GM18870 (cell line): ENCODE measurements around the gene PHLDA2.
"Not testable (repeated sequence)": the region's sequence is repeated elsewhere in the genome, so short reads cannot be mapped to it uniquely, and the experiment has no call there.

ENCODE experiments used
- ATAC-seq: cut with Tn5 transposase; IDR thresholded peaks from one replicate; pipeline ENCODE4 v1.9.1; 2021; ENCODE audit warnings: moderate library complexity; ENCODE audit not compliant: unreplicated experiment

Gene PHLDA2

GRCh38 chr11:2945031-2945756 is 16.0 kb upstream of the PHLDA2 start:
- ATAC-seq = no peak

DNA sequence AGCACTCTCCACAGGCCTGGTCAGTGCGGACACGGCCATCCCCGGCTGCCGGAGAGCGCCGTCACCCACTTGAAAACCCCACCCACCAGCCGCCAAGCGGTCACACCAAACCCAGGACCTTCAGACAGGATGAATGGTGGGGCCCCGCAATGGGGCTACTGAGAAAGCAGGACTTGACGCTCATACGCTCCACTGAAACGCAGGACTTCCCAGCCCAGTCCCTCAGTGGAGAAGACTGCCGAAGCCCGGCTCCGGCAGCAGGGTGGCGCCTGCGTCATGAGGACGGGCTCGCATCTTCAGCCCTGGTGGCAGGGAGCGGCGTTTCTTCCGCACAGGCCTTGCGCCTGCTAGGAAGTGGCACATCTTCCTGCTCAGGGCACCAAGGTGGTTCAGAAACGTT is 15.3 kb upstream of the PHLDA2 start:
- no peak for ATAC-seq

DNA sequence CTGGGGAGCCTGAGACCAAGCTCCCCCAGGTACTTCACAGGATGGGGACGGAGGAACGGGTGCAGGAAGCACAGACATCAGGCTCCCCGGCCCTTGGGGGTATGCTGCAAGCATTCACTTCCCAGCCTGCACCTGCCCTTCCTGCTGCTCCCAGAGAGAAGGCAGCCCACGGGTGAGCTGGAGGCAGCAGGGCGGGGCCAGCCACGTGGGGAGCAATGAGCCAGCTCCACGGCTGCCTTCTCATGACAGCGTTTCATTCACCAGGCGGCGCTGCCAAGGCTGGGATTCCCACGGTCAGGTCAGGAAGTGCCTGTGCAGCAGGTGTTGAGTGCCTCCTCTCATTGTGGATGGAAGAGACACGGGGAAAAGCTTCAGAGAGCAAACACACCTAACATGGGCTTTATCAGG is 14.5 kb upstream of the PHLDA2 start:
- no peak for ATAC-seq

DNA sequence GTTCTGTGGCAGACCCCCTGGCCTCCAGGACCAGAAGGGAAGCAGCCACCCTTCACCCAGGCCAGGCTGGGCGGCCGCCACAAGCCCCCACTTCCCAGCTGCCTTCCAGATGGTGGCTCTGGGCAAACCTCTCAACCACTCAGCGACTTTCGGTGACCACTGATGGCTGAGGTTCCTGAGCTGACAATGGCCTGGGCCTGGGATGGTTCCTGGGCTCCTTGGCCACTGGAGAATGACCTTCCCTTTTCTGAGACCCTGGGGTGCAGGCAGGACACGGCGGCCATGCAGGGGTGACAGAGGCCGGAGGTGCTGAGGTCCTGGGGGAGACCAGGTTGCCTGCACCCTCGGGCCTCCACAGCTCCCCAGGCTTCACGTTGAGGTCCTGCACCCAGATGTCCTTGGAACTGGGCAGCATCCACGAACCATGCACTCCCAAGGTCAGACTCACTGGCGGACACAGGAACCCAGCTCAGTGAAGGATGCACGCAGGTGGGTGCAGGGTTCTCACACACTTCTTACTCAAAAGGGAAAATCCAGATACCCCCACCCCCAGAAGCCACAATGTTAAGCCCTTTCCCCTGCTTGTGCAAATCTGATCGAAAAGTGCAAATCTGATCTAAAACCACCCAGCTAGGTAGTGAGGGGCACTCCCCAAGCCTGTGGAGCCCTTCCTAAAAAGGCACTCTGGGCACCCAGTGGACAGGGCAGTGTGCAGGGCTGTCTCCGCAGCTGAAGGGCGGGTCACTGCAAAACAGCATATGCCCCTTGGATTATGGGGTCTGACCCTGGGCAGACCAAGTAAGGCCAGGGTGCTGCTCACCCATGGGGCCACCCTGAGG is 13.9 kb upstream of the PHLDA2 start:
- no peak for ATAC-seq

DNA sequence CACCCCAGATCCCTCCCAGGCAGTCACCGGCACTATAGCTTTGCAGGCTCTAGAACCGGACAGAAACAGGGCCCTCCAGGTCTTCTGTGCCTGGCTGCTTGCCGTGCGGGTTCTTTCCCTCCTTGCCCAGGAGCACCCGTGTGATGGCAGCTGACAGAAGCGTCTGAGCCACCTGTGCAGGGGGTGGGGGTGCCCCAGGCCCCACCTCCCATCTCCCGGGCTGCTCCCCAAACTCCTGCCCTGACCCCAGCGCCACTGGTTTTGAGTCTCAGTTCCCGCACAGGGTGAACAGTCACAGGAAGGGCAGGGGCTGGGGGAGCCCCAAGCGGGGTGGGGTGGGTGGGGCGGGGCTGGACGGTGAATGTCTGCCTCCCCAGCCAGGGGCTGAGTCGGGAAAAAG is 13.2 kb upstream of the PHLDA2 start:
- ATAC-seq = no peak

DNA sequence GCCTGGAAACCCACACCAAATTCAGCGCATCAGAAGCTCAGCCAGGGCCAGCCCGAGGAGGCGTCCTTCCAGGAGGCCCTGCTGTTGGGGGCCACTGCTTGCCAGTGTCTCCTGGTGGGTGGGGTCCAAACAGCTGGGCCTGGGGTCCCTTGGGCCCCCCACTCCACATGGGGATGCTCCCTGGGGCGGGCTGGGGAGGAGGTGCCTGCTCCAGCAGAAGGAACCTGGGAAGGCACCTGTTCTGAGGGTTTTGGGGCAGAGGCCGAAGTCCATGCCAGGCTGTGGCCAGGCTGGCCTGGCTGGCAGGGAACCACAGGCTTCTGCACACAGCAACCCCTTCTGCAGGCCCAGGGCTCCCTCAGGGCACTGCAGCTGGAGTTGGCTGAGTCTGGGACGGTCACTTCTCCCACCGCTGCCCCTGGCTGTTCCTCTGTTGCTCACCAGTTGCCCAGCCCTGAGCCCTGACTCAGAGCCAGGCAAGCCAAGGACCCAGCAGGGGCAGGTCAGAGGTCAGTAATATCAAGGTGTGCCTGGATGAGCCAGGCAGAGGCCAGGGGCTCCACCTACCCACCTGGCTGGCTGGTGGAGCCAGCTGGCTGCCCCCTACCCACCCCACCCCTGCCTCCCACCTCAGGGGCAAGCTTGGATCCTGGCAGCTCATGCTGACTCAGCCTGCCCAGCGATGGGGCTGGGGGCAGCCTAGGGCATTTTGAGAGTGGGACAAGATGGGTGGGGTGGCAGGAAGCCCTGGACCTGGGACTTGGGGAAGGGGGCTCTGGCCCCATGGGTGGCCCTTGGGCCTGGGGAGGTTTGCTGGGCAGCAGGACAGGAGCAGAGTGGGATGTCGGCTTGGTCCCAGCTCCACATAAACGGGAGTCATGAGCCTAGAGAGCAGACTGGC is 12.0 kb upstream of the PHLDA2 start:
- ATAC-seq = no peak

GRCh38 chr11:2940147-2940920 is 11.1 kb upstream of the PHLDA2 start:
- ATAC-seq = no peak

DNA sequence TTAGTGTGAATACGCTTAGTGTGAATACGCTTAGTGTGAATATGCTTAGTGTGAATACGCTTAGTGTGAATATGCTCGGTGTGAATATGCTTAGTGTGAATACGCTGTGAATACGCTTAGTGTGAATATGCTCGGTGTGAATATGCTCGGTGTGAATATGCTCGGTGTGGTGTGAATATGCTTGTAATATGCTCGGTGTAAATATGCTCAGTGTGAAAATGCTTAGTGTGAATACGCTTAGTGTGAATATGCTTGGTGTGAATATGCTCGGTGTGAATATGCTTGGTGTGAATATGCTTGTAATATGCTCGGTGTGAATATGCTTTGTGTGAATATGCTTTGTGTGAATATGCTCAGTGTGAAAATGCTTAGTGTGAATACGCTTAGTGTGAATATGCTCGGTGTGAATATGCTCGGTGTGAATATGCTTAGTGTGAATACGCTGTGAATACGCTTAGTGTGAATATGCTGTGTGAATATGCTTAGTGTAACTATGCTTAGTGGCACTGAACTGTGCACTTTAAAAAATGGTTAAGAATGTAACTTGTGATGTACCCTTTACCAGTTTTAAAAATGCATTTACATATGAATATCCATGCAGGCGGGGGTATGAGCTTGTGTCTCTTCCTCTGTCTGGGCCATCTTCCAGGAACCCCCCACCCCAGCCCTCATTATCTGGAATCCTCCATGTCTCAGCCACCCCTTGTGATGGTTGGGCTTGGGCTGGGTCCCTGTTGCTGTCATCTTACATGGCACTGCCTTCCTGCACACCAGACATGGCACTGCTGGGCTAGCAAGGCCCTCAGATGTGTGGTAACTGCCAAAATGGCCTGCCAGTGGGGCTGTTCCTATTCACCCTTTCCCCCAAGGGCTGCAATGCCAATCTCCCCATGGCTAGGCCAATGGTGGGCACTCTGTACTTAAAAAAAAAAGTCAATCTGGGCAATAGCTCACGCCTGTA is 9.5 kb upstream of the PHLDA2 start:
- not testable (repeated sequence) for ATAC-seq

DNA sequence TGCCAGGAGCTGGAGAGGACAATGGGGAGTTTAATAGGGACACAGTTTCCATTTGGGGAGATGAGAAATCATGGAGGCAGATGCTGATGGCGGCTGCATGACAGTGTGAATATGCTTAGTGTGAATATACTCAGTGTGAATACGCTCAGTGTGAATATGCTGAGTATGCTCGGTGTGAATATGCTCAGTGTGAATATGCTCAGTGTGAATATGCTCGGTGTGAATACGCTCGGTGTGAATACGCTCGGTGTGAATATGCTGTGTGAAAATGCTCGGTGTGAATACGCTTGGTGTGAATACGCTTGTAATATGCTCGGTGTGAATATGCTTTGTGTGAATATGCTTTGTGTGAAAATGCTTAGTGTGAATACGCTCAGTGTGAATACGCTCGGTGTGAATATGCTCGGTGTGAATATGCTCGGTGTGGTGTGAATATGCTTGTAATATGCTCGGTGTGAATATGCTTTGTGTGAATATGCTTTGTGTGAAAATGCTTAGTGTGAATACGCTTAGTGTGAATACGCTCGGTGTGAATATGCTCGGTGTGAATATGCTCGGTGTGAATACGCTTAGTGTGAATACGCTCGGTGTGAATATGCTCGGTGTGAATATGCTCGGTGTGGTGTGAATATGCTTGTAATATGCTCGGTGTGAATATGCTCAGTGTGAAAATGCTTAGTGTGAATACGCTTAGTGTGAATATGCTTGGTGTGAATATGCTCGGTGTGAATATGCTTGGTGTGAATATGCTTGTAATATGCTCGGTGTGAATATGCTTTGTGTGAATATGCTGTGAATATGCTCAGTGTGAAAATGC is 8.6 kb upstream of the PHLDA2 start:
- ATAC-seq = not testable (repeated sequence)

DNA sequence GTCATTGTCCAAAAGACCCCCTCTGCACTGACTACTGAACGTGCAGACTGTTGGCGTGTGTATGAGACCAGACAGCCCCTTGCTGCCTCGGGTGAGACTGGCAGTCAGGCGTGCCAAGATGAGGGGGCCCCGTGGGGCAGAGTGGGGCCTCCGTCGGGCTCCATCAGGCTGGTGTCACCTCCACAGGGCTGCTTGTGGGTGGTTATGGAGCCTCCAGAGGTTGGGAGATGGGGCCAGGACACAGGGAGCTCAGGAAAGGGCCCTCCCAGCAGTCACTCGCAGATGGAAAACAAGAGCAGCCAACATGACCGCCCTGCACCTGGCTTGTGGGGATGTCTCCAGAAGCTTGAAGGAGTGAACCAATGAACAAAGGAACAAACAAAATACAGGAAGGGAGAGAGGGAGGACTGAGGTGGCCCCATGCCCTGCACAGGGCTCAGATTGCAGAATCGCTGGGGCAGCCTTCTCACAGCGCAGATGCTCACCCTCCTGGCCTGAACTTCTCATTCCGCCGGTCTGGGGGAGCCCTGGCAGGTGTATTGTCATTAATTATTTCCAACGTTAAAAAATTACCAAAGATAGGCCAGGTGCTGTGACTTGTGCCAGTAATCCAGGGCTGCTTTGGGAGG is 5.5 kb upstream of the PHLDA2 start:
- ATAC-seq = no peak

- no peak for ATAC-seq
These were observed 4.9 kb upstream of the PHLDA2 start for GRCh38 chr11:2934021-2934550.

GRCh38 chr11:2933375-2934020 is 4.3 kb upstream of the PHLDA2 start:
- ATAC-seq = no peak

- ATAC-seq = no peak
These were observed 3.6 kb upstream of the PHLDA2 start for GRCh38 chr11:2932850-2933251.

GRCh38 chr11:2931771-2932738 is 2.8 kb upstream of the PHLDA2 start:
- ATAC-seq = no peak

DNA sequence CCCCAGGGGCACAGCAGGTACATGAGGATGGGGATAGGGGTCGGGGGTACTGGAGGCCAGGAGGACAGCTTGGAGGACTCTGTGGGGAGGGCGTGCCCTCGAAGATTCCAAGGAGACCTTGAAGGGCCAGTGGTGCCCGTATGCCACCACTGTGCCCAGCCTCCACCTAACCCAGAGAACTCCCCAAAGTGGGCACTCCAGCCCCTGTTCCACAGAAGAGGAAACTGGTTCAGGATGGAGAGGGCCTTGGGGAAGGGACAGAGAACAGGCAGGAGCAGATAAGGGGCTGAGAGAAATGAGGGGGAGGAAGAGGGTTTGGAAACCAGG is 2.2 kb upstream of the PHLDA2 start:
- ATAC-seq = no peak

DNA sequence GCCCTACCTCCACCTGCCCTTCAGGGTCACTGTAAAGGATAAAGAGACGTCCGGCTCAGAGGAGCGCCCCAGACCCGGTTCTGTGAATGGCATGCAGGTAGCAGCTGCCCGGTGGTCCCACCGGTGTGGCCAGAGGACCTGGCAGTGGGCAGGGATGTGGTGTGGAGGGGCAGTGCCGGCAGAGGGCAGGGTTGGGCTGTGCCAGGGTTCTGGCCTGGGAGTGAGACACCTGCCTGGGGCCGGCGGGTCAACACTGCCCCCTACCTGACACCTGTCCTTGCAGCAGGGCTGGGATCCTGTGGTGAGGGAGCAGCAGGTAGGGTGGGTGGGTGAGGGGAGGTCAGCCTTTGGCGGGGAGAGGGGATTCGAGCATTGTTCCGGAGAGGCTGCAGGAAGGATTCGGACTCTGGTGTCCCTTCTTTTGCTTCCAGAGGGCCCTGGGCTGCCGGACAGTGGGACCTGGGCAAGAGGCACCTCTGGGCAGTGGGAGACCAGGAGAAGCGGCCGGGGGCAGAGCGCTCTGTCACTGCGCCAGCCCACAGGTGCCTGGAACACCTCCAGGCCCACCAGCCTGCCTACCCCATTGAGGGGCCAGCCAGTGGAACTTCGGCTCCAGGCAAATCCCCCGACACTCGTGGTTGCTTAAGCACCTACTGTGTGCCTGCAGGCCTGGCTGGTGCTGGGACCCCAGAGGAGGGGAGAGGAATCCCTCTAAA is 1.6 kb upstream of the PHLDA2 start:
- ATAC-seq = no peak
